GM21515 (cell line): ENCODE data around the gene LENEP.

ENCODE experiments used
- ATAC-seq: cut with Tn5 transposase; IDR thresholded peaks from one replicate; pipeline ENCODE4 v1.9.1; 2021; ENCODE audit not compliant: unreplicated experiment

The LENEP gene

GRCh38 chr1:154960446-154961136 is 32.8 kb upstream of the LENEP start:
- ATAC-seq = no peak

GRCh38 chr1:154961207-154962155 is 31.9 kb upstream of the LENEP start, which contains the start of gene PYGO2:
PYGO2 (minus strand) TSS chr1:154961782; CDS start chr1:154961576, 206 bp downstream.
- ATAC-seq = peak; percentile 54

- no peak for ATAC-seq
Measured at GRCh38 chr1:154962156-154962749, 31.1 kb upstream of the LENEP start.

- no peak for ATAC-seq
Measured at GRCh38 chr1:154962795-154963330, 30.5 kb upstream of the LENEP start.

GRCh38 chr1:154963643-154964042 is 29.7 kb upstream of the LENEP start:
- ATAC-seq = no peak

- ATAC-seq = no peak
Measured at GRCh38 chr1:154964359-154964758, 29.0 kb upstream of the LENEP start.

- no peak for ATAC-seq
Measured at GRCh38 chr1:154966111-154966510, 27.3 kb upstream of the LENEP start.

GRCh38 chr1:154967331-154967950 is 25.9 kb upstream of the LENEP start:
- ATAC-seq = no peak

GRCh38 chr1:154968731-154969130 is 24.7 kb upstream of the LENEP start:
- no peak for ATAC-seq

- no peak for ATAC-seq
Measured at GRCh38 chr1:154969246-154969645, 24.1 kb upstream of the LENEP start.

- ATAC-seq = no peak
Measured at GRCh38 chr1:154969860-154970452, 23.4 kb upstream of the LENEP start.

GRCh38 chr1:154970631-154971340 is 22.6 kb upstream of the LENEP start, which contains the start of gene SHC1:
SHC1 (minus strand) TSS chr1:154970747; CDS start chr1:154970526, 221 bp downstream.
- no peak for ATAC-seq

GRCh38 chr1:154971341-154971998 is 21.9 kb upstream of the LENEP start:
- no peak for ATAC-seq

- ATAC-seq = no peak
Measured at GRCh38 chr1:154972213-154972516, 21.2 kb upstream of the LENEP start.

GRCh38 chr1:154972517-154973343 is 20.7 kb upstream of the LENEP start:
- no peak for ATAC-seq

- ATAC-seq = no peak
Measured at GRCh38 chr1:154973344-154974101, 19.9 kb upstream of the LENEP start.

GRCh38 chr1:154974102-154974807 is 19.1 kb upstream of the LENEP start, which contains the start of gene CKS1B:
CKS1B (plus strand) TSS chr1:154974681; CDS start chr1:154974746, 65 bp downstream.
- peak; percentile 72 for ATAC-seq
